HG03280 (cell line): ENCODE data around the gene FGF2.
"Not testable (repeated sequence)": the region's sequence is repeated elsewhere in the genome, so short reads cannot be mapped to it uniquely, and the experiment has no call there.

ENCODE experiments used
- ATAC-seq: cut with Tn5 transposase; IDR thresholded peaks from one replicate; pipeline ENCODE4 v1.9.1; 2021; ENCODE audit warnings: mild to moderate bottlenecking, moderate library complexity; ENCODE audit not compliant: unreplicated experiment

The FGF2 gene

GRCh38 chr4:122826553-122827257 lies at the start of gene FGF2:
FGF2 (plus strand) TSS chr4:122826831; CDS start chr4:122827175, 344 bp downstream.
- peak; percentile 21 for ATAC-seq

- ATAC-seq: no peak
These were observed 49.7 kb upstream of the FGF2 start for GRCh38 chr4:122776916-122777315.

GRCh38 chr4:122777846-122778673 lies 48.6 kb upstream of the FGF2 start:
- ATAC-seq: no peak

- ATAC-seq: no peak
These were observed 45.1 kb upstream of the FGF2 start for GRCh38 chr4:122781486-122781885.

- no peak for ATAC-seq
These were observed 43.1 kb upstream of the FGF2 start for GRCh38 chr4:122783301-122784215.

- ATAC-seq: no peak
These were observed 42.4 kb upstream of the FGF2 start for GRCh38 chr4:122784261-122784660.

GRCh38 chr4:122785099-122785498 lies 41.5 kb upstream of the FGF2 start:
- ATAC-seq: no peak

- ATAC-seq: not testable (repeated sequence)
These were observed 40.3 kb upstream of the FGF2 start for GRCh38 chr4:122786296-122786695.

- ATAC-seq: not testable (repeated sequence)
These were observed 39.7 kb upstream of the FGF2 start for GRCh38 chr4:122786920-122787319.

GRCh38 chr4:122787940-122788339 lies 38.7 kb upstream of the FGF2 start:
- no peak for ATAC-seq

- ATAC-seq: no peak
These were observed 37.7 kb upstream of the FGF2 start for GRCh38 chr4:122788935-122789334.

- ATAC-seq: no peak
These were observed 32.8 kb upstream of the FGF2 start for GRCh38 chr4:122793811-122794210.

GRCh38 chr4:122796801-122797404 lies 29.7 kb upstream of the FGF2 start:
- ATAC-seq: no peak

GRCh38 chr4:122797405-122798094 lies 29.1 kb upstream of the FGF2 start:
- no peak for ATAC-seq

GRCh38 chr4:122798101-122798500 lies 28.5 kb upstream of the FGF2 start:
- ATAC-seq: no peak

- ATAC-seq: no peak
These were observed 27.7 kb upstream of the FGF2 start for GRCh38 chr4:122798917-122799316.

- ATAC-seq: no peak
These were observed 22.8 kb upstream of the FGF2 start for GRCh38 chr4:122803788-122804208.

- no peak for ATAC-seq
These were observed 19.5 kb upstream of the FGF2 start for GRCh38 chr4:122806981-122807679.

GRCh38 chr4:122810669-122811068 lies 16.0 kb upstream of the FGF2 start:
- no peak for ATAC-seq
